HCT116 (cell line): ENCODE measurements around the gene CCL23. TPM values are rescaled to one million over a fixed set of nuclear protein-coding genes. Genes with fewer than 3 reads are reported as not detected.

ENCODE experiments used
- ATAC-seq: fragments of 200-7000 bp; cut with Tn5 transposase; 2 replicates; pipeline ENCODE4 v1.9.1; 2020; ENCODE audit warnings: mild to moderate bottlenecking, moderate library complexity
- BruUV-seq: library from RNA; stranded (reverse); fragments of 400-500 nt; replicated peaks from 2 replicates; lab custom pipeline; 2021; lab: Mats Ljungman, UMichigan
- CTCF ChIA-PET: fragments of 300-600 bp; sonication (Branson Sonifier 250); formaldehyde crosslinking; loops from one replicate; lab custom pipeline; 2021; ENCODE audit warnings: antibody characterized with exemption; lab: Charles Lee
- POLR2A ChIA-PET: fragments of 300-600, 350-600 bp; sonication (Branson Sonifier 250); formaldehyde crosslinking; loops from one replicate; lab custom pipeline; 2021; ENCODE audit warnings: antibody characterized with exemption; lab: Charles Lee
- RAD21 ChIA-PET, 2 experiments: fragments of 300-600 bp; sonication (Branson Sonifier 250); formaldehyde crosslinking; loops; one replicate each; lab custom pipeline; 2023; ENCODE audit warnings: low total read pairs in 2 of 2; ENCODE audit not compliant: uncharacterized antibody in 2 of 2, unreplicated experiment in 2 of 2, low non-redundant PET in 1 of 2; lab: Charles Lee
- DNase-seq: peaks from one replicate; pipeline ENCODE4 v3.0.0-alpha.2; 2010; ENCODE audit warnings: low read depth, low spot score
- H2AFZ ChIP-seq: fragments of 200-600 bp; shearing (Covaris generic), sonication (generic); 2 replicates; pipeline ENCODE4 v1.6.1; 2017; ENCODE audit warnings: low read depth, mixed run types, mixed read lengths, antibody characterized with exemption, low read length; ENCODE audit not compliant: poor library complexity, severe bottlenecking
- H3K27ac ChIP-seq: 2 replicates; pipeline ENCODE4 v1.5.1; 2012; ENCODE audit warnings: low read depth, low read length
- H3K27me3 ChIP-seq: fragments of 200-600 bp; sonication (generic); 2 replicates; pipeline ENCODE4 v1.6.1; 2016; ENCODE audit warnings: mixed run types, low read length, mixed read lengths; ENCODE audit not compliant: insufficient read depth
- H3K36me3 ChIP-seq, 2 experiments: fragments of 200-500 bp in 1 of 2; fragments of 200-600 bp in 1 of 2; sonication (Bioruptor generic) in 1 of 2; sonication (generic) in 1 of 2; 2 replicates each; pipeline versions ENCODE4 v1.5.1 to v1.6.1; 2014 to 2016; ENCODE audit warnings: low read length in 2 of 2, inconsistent platforms in 1 of 2, mixed read lengths in 1 of 2, mixed run types in 1 of 2; ENCODE audit not compliant: insufficient read depth in 2 of 2, control insufficient read depth in 1 of 2
- H3K4me1 ChIP-seq, 2 experiments: fragments of 200-600 bp in 1 of 2; sonication (generic) in 1 of 2; 2 replicates each; pipeline versions ENCODE4 v1.5.1 to v1.6.1; 2012 to 2017; ENCODE audit warnings: low read length in 2 of 2, inconsistent platforms in 1 of 2, mild to moderate bottlenecking in 1 of 2, mixed read lengths in 1 of 2, mixed run types in 1 of 2, moderate library complexity in 1 of 2; ENCODE audit not compliant: insufficient read depth in 2 of 2, control insufficient read depth in 1 of 2
- H3K4me2 ChIP-seq: fragments of 200-600 bp; sonication (generic); 2 replicates; pipeline ENCODE4 v1.6.1; 2017; ENCODE audit warnings: mixed run types, low read length, mixed read lengths
- H3K4me3 ChIP-seq, 2 experiments: fragments of 200-600 bp in 1 of 2; sonication (generic) in 1 of 2; replicated peaks in 1 of 2; 2 replicates each; pipeline ENCODE4 v1.5.1; 2011 to 2016; ENCODE audit warnings: low read length in 2 of 2, control low read depth in 1 of 2, low read depth in 1 of 2, mild to moderate bottlenecking in 1 of 2, mixed read lengths in 1 of 2, mixed run types in 1 of 2
- H3K79me2 ChIP-seq: fragments of 200-600 bp; sonication (generic); 2 replicates; pipeline ENCODE4 v1.6.1; 2017; ENCODE audit warnings: mild to moderate bottlenecking, mixed run types, low read length, moderate library complexity, mixed read lengths; ENCODE audit not compliant: insufficient read depth
- H3K9ac ChIP-seq: fragments of 200-600 bp; sonication (generic); 2 replicates; pipeline ENCODE4 v1.6.1; 2016; ENCODE audit warnings: low read length, mixed read lengths
- H3K9me2 ChIP-seq: fragments of 200-600 bp; sonication (generic), shearing (Covaris generic); 2 replicates; pipeline ENCODE4 v1.6.1; 2017; ENCODE audit warnings: mixed run types, mild to moderate bottlenecking, moderate library complexity; ENCODE audit not compliant: insufficient read depth
- H3K9me3 ChIP-seq, 2 experiments: fragments of 200-500 bp in 1 of 2; fragments of 200-600 bp in 1 of 2; sonication (Bioruptor generic) in 1 of 2; sonication (generic) in 1 of 2; 2 replicates each; pipeline ENCODE4 v1.6.1; 2014 to 2017; ENCODE audit warnings: low read length in 2 of 2, mixed read lengths in 2 of 2, inconsistent platforms in 1 of 2, low read depth in 1 of 2, mild to moderate bottlenecking in 1 of 2, mixed run types in 1 of 2, moderate library complexity in 1 of 2; ENCODE audit not compliant: control insufficient read depth in 1 of 2, insufficient read depth in 1 of 2
- H4K20me1 ChIP-seq: fragments of 200-600 bp; sonication (generic), shearing (Covaris generic); 2 replicates; pipeline ENCODE4 v1.6.1; 2017; ENCODE audit warnings: mixed run types, mild to moderate bottlenecking, moderate library complexity; ENCODE audit not compliant: insufficient read depth
- CEBPB ChIP-seq: IDR thresholded peaks from 2 replicates; pipeline ENCODE4 v1.6.1; 2012; ENCODE audit warnings: low read depth
- ELF1 ChIP-seq: IDR thresholded peaks from 2 replicates; pipeline ENCODE4 v1.6.1; 2012; ENCODE audit warnings: low read depth, borderline replicate concordance
- EZH2 ChIP-seq: fragments of 200-600 bp; sonication (generic); IDR thresholded peaks from 2 replicates; pipeline ENCODE4 v1.6.1; 2017; ENCODE audit warnings: antibody characterized with exemption, mixed run types
- EZH2phosphoT487 ChIP-seq: fragments of 200-600 bp; IDR thresholded peaks from 2 replicates; pipeline ENCODE4 v1.6.1; 2018; ENCODE audit warnings: antibody characterized with exemption, borderline replicate concordance
- FOSL1 ChIP-seq: IDR thresholded peaks from 2 replicates; pipeline ENCODE4 v1.6.1; 2012; ENCODE audit warnings: low read depth
- JUND ChIP-seq: IDR thresholded peaks from 2 replicates; pipeline ENCODE4 v1.6.1; 2012
- MAX ChIP-seq: IDR thresholded peaks from 2 replicates; pipeline ENCODE4 v1.6.1; 2012
- POLR2A ChIP-seq: IDR thresholded peaks from 2 replicates; pipeline ENCODE4 v1.7.0; 2011; ENCODE audit warnings: borderline replicate concordance; ENCODE audit not compliant: insufficient read depth, insufficient read length; ENCODE audit errors: extremely low read depth
- POLR2AphosphoS5 ChIP-seq: IDR thresholded peaks from 2 replicates; pipeline ENCODE4 v1.6.1; 2011; ENCODE audit warnings: mild to moderate bottlenecking, low read depth, low read length, moderate library complexity
- RAD21 ChIP-seq: IDR thresholded peaks from 2 replicates; pipeline ENCODE4 v1.6.1; 2012; ENCODE audit warnings: low read depth, mild to moderate bottlenecking
- REST ChIP-seq: IDR thresholded peaks from 2 replicates; pipeline ENCODE4 v1.6.1; 2012; ENCODE audit warnings: low read depth
- SP1 ChIP-seq: IDR thresholded peaks from 2 replicates; pipeline ENCODE4 v1.6.1; 2012; ENCODE audit warnings: low read depth
- TCF7L2 ChIP-seq: IDR thresholded peaks from 2 replicates; pipeline ENCODE4 v1.7.0; 2011; ENCODE audit warnings: borderline replicate concordance, inconsistent platforms; ENCODE audit not compliant: insufficient read depth, insufficient read length; ENCODE audit errors: extremely low read depth
- YY1 ChIP-seq: IDR thresholded peaks from 2 replicates; pipeline ENCODE4 v1.6.1; 2011; ENCODE audit warnings: low read length, low read depth, moderate library complexity, mild to moderate bottlenecking; ENCODE audit not compliant: insufficient replicate concordance; ENCODE audit errors: extremely low read depth
- ZFX ChIP-seq: fragments of 450-650 bp; IDR thresholded peaks from 2 replicates; pipeline ENCODE4 v1.6.1; 2017
- ZNF274 ChIP-seq: fragments of 200-500 bp; sonication (Bioruptor generic); IDR thresholded peaks from 2 replicates; pipeline ENCODE4 v1.6.1; 2014; ENCODE audit warnings: mild to moderate bottlenecking, low read depth, low read length, inconsistent platforms
- intact Hi-C: fragments of 100-400 bp; cut with micrococcal nuclease; formaldehyde crosslinking; loops from 2 replicates; pipeline ENCODE4 v1.10.0; 2022
- total RNA-seq: library from RNA; stranded (reverse); gene quantifications from one replicate; pipeline ENCODE4 v1.2.1, GENCODE V29; 2021; ENCODE audit not compliant: unreplicated experiment

The CCL23 gene
- total RNA-seq, 1 experiment from 2014 or later = not detected

- ChIA-PET CTCF (no interaction called here), POLR2A (no interaction called here), RAD21 (no interaction called here)
- Histone ChIP-seq H3K4me1 (no peaks in the 10 kb centered on the region), H3K4me3 (no peak overlapping the region), H3K9me2 (no peaks in the 10 kb centered on the region), H3K4me2 (no peak overlapping the region), H3K79me2 (no peaks in the 10 kb centered on the region), H3K9ac (no peak overlapping the region), H2AFZ (no peak overlapping the region), H4K20me1 (no peaks in the 10 kb centered on the region), H3K27ac (no peak overlapping the region), H3K9me3 (peaks cover 0 to 5% of the 10 kb centered on the region in 2 experiments; a peak in 1 of 4 replicates), H3K27me3 (0 out of 2 replicates have a peak, but pooled peaks cover 3% of the 10 kb centered on the region), H3K36me3 (no peaks in the 10 kb centered on the region)
- TF ChIP-seq FOSL1 (no peak), ZFX (no peak), POLR2AphosphoS5 (no peak), EZH2 (no peak), REST (no peak), TCF7L2 (no peak), MAX (no peak), ZNF274 (no peak), CEBPB (no peak), POLR2A (no peak), RAD21 (no peak), YY1 (no peak), ELF1 (no peak), JUND (no peak), EZH2phosphoT487 (no peak), SP1 (no peak)
- DNase-seq (no peak), ATAC-seq (no peak)
- no TSS peak for BruUV-seq
- intact Hi-C loops = no loop called here
Measured at GRCh38 chr17:35998756-35999155, 19.0 kb downstream of the CCL23 start.
